Measurements from ENCODE around the gene PIPOX.

Gene PIPOX

DNA sequence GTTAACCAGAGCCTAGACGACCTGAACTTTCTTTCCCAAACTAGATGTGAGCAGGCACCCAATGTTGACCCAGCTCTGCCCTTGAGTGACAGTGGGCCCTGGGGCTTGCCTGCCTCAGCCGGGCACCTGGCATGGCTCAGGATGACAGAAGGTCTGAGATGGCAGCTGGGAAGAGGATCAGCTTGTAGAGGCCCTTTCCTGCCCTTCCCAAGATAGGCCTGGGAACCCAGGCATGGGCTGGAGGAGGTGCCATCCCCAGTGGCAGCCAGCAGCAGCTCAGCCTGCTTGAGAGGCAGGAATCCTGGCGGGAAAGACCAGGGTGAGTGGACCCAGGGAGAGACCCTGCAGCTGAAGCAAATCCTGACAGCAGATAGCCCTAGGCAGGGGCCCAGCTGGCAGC is 59.1 kb downstream of the PIPOX start:
- no peak for DNase-seq

DNA sequence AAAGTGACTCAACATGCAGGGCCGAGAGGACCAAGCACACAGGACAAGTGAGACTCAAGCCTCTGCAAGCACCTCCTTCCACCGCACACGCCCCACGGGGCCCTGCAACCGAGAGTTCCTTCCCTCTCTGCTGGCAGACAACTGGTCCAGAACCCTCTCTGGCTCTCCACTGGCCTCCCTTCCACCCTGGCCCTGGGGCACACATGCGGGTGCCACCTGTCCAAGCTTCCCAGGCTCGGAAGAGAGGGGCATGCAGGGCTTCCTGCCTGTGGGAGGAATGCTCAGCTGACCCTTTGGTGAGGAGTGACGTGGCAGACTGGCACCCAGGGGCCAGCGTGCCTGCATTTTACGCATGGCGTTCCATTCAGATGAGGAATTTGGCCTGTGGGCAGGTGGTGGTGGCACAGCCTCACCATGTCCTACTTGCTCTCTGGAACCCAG is 59.8 kb downstream of the PIPOX start:
- DNase-seq, result no peak

DNA sequence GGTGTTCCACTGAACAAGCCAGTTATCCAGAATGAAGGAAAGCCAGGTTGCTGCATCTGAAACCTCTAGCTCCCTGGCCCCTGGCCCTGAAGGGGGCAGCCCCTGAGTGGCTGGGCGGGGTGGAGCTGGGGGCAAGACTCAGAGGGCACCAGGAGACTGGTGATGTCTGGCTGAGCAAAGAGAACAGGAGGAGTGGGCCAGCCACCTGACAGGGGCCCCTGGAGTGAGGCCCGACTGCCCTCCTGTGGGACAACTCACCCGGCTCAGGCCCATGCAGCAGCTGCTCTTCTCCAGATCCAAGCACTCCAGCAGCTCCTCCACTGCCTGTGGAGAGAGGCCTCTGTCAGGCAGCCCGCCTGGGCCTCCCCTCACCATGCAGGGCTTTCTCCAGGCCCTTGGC is 60.4 kb downstream of the PIPOX start:
- no peak for DNase-seq

Data from fibroblast of skin of scalp (primary cell).